K562 (cell line): ENCODE results near the gene VPS4A. TPM values are rescaled to one million over a fixed set of nuclear protein-coding genes. Genes with fewer than 3 reads are reported as not detected.
"Not testable (repeated sequence)": the region's sequence is repeated elsewhere in the genome, so short reads cannot be mapped to it uniquely, and the experiment has no call there.

Source experiments
- ATAC-seq: fragments of 200-7000 bp; cut with Tn5 transposase; 3 replicates; pipeline ENCODE4 v1.9.1; 2020; ENCODE audit warnings: moderate library complexity
- BruUV-seq: library from RNA; stranded (reverse); fragments of 400-500 nt; replicated peaks from 2 replicates; lab custom pipeline; 2021; lab: Mats Ljungman, UMichigan
- CTCF ChIA-PET: fragments of 300-600 bp; formaldehyde crosslinking; extraction: SDS; loops from one replicate; lab custom pipeline; 2021; ENCODE audit warnings: low intra/inter-chr PET ratio; lab: Yijun Ruan, JAX
- POLR2A ChIA-PET: fragments of 300-600, 350-650 bp; sonication (Branson Sonifier 250); formaldehyde crosslinking; extraction: SDS; loops from one replicate; lab custom pipeline; 2021; ENCODE audit warnings: antibody characterized with exemption, inconsistent platforms; lab: Yijun Ruan, JAX
- DNase-seq, 4 experiments: peaks; one replicate each; pipeline versions ENCODE4 v3.0.0 to v3.0.0-alpha.2; 2011 to 2018; ENCODE audit warnings: low spot score in 3 of 4, mixed read lengths in 3 of 4; ENCODE audit errors: extremely low read depth in 1 of 4
- FAIRE-seq: peaks from 2 replicates; lab custom pipeline; 2011; peaks lifted over from hg19 to GRCh38; lab: Jason Lieb, UNC
- H2AFZ ChIP-seq: 2 replicates; pipeline ENCODE4 v1.6.0; 2011; ENCODE audit warnings: low read depth, low read length, control low read depth, inconsistent platforms
- H3K27ac ChIP-seq: fragments of 200-600 bp; 3 replicates; pipeline ENCODE4 v1.8.0; 2011; ENCODE audit warnings: low read depth, mild to moderate bottlenecking, control low read depth, inconsistent platforms, low read length, moderate library complexity, mixed read lengths; ENCODE audit errors: extremely low read depth
- H3K27me3 ChIP-seq, 2 experiments: fragments of 300-600 bp in 1 of 2; 2 replicates in 1 of 2; 3 replicates in 1 of 2; pipeline versions ENCODE4 v1.6.0 to v1.8.0; 2011; ENCODE audit warnings: inconsistent platforms in 2 of 2, low read length in 2 of 2, mild to moderate bottlenecking in 1 of 2, mixed read lengths in 1 of 2, moderate library complexity in 1 of 2; ENCODE audit not compliant: control insufficient read depth in 2 of 2, insufficient read depth in 2 of 2
- H3K36me3 ChIP-seq: fragments of 300-600 bp; 3 replicates; pipeline ENCODE4 v1.8.0; 2011; ENCODE audit warnings: mild to moderate bottlenecking, low read length, inconsistent platforms; ENCODE audit not compliant: control insufficient read depth, insufficient read depth
- H3K4me1 ChIP-seq, 2 experiments: fragments of 200-600 bp in 1 of 2; replicated peaks in 1 of 2; 2 replicates in 1 of 2; 3 replicates in 1 of 2; pipeline versions ENCODE4 v1.5.1 to v1.8.0; 2011; ENCODE audit warnings: inconsistent platforms in 2 of 2, low read length in 2 of 2, mild to moderate bottlenecking in 1 of 2, mixed read lengths in 1 of 2, moderate library complexity in 1 of 2; ENCODE audit not compliant: control insufficient read depth in 2 of 2, insufficient read depth in 2 of 2
- H3K4me2 ChIP-seq: 2 replicates; pipeline ENCODE4 v1.6.1; 2011; ENCODE audit warnings: low read length, control low read depth, inconsistent platforms, mixed read lengths; ENCODE audit not compliant: insufficient read depth
- H3K4me3 ChIP-seq: fragments of 200-600 bp; sonication (generic), shearing (Covaris generic); 2 replicates; pipeline ENCODE4 v1.5.1; 2016; ENCODE audit warnings: control low read depth, inconsistent platforms
- H3K79me2 ChIP-seq: fragments of 200-600 bp; 3 replicates; pipeline ENCODE4 v1.8.0; 2011; ENCODE audit warnings: low read length, inconsistent platforms; ENCODE audit not compliant: control insufficient read depth, insufficient read depth
- H3K9ac ChIP-seq, 2 experiments: 2 replicates each; pipeline versions ENCODE4 v1.6.0 to v1.6.1; 2011; ENCODE audit warnings: low read depth in 2 of 2, low read length in 2 of 2, control low read depth in 1 of 2, inconsistent platforms in 1 of 2, mild to moderate bottlenecking in 1 of 2, mixed read lengths in 1 of 2; ENCODE audit not compliant: insufficient read depth in 1 of 2
- H3K9me1 ChIP-seq: one replicate; pipeline ENCODE4 v1.6.0; 2011; ENCODE audit warnings: inconsistent platforms, mild to moderate bottlenecking, low read length, moderate library complexity; ENCODE audit not compliant: control insufficient read depth, insufficient read depth
- H3K9me3 ChIP-seq: replicated peaks from 2 replicates; pipeline ENCODE4 v1.5.1; 2011; ENCODE audit warnings: low read depth, low read length, inconsistent platforms; ENCODE audit not compliant: control insufficient read depth, insufficient read depth
- H4K20me1 ChIP-seq: replicated peaks from 2 replicates; pipeline ENCODE4 v1.6.1; 2011; ENCODE audit warnings: low read length, inconsistent platforms, mixed read lengths; ENCODE audit not compliant: control insufficient read depth, insufficient read depth
- CBX1 ChIP-seq: sonication (generic); IDR thresholded peaks from 2 replicates; pipeline ENCODE4 v1.6.1; 2016; ENCODE audit warnings: antibody characterized with exemption, low read depth, mild to moderate bottlenecking
- CHCHD3 ChIP-seq: fragments of 250-450 bp; sonication (Bioruptor Pico); IDR thresholded peaks from 2 replicates; pipeline ENCODE4 v2.1.2; 2022; ENCODE audit warnings: mild to moderate bottlenecking
- ERF ChIP-seq: fragments of 450-650 bp; formaldehyde crosslinking; IDR thresholded peaks from 2 replicates; pipeline ENCODE4 v1.4.0; 2020; ENCODE audit warnings: mild to moderate bottlenecking, mixed read lengths
- KLF13 ChIP-seq: fragments of 450-650 bp; IDR thresholded peaks from 2 replicates; pipeline ENCODE4 v1.6.1; 2016; ENCODE audit warnings: missing genetic modification characterization, low read depth, mild to moderate bottlenecking, missing compliant biosample characterization, moderate library complexity, borderline replicate concordance
- MEF2A ChIP-seq: IDR thresholded peaks from 2 replicates; pipeline ENCODE4 v1.6.1; 2011; ENCODE audit warnings: low read depth, mild to moderate bottlenecking, low read length, moderate library complexity; ENCODE audit not compliant: control insufficient read depth
- SRF ChIP-seq, 2 experiments: fragments of 250-450, 450-650 bp in 1 of 2; sonication (Bioruptor Pico) in 1 of 2; sonication (generic) in 1 of 2; formaldehyde crosslinking; IDR thresholded peaks; 2 replicates each; pipeline versions ENCODE4 v1.5.0 to v1.5.1; 2020 to 2022; ENCODE audit warnings: mild to moderate bottlenecking in 1 of 2, missing genetic modification reagents in 1 of 2
- SRSF9 ChIP-seq: fragments of 200-400 bp; formaldehyde crosslinking; IDR thresholded peaks from 2 replicates; pipeline ENCODE4 v1.6.1; 2017; ENCODE audit warnings: low read depth, low read length, borderline replicate concordance
- WGBS: fragments of 100-300 bp; shearing (Covaris generic); methylation state at CpG from one replicate; pipeline ENCODE4 v1.1.6; 2016; ENCODE audit warnings: low coverage, mixed read lengths; ENCODE audit not compliant: insufficient coverage; ENCODE audit errors: missing lambda C conversion rate; 5-methylcytosine and 5-hydroxymethylcytosine counted together
- in situ Hi-C: fragments of 300-500 bp; cut with MboI; formaldehyde crosslinking; loops from 4 replicates; pipeline ENCODE4 v1.15.0; 2018; ENCODE audit warnings: inconsistent platforms, mixed read lengths
- intact Hi-C: fragments of 100-400 bp; cut with micrococcal nuclease; formaldehyde crosslinking; loops from 2 replicates; pipeline ENCODE4 v1.14.2; 2022
- polyA plus RNA-seq, 8 experiments: library from polyadenylated mRNA; depleted of rRNA in 4 of 8; stranded (reverse) in 5 of 8; unstranded in 3 of 8; fragments of >200 nt; fragmentation: Nextera tagmentation in 2 of 8; fragmentation: Illumina TruSeq in 1 of 8; extraction: Ambion mirVana in 2 of 8; extraction: Trizol in 1 of 8; gene quantifications; 2 replicates each; pipeline versions ENCODE4 v1.2.1 to v1.2.3, GENCODE V29; 2011 to 2014; ENCODE audit warnings: inconsistent platforms in 1 of 8, missing spikeins in 1 of 8
- total RNA-seq, 7 experiments: library from RNA; depleted of rRNA in 6 of 7; stranded (reverse); fragments of >200 nt in 6 of 7; fragmentation: Illumina TruSeq in 2 of 7; extraction: Trizol in 2 of 7; gene quantifications; 2 replicates each; pipeline versions ENCODE4 v1.2.1 to v1.2.3, GENCODE V29; 2011 to 2021; ENCODE audit warnings: low replicate concordance in 1 of 7
- TF ChIP-seq, protein P1 (sequence below): fragments of 250-450 bp; sonication (Bioruptor Pico); IDR thresholded peaks from 2 replicates; pipeline ENCODE4 v1.8.0; 2022; ENCODE audit warnings: moderate library complexity, mild to moderate bottlenecking, inconsistent platforms

VPS4A gene
- total and polyA plus RNA-seq, 9 of the 15 experiments (the other 6 are each of a cell fraction or from before 2014, with no cell fraction given): 7.6 to 45.4 (median 29.9) TPM

DNA sequence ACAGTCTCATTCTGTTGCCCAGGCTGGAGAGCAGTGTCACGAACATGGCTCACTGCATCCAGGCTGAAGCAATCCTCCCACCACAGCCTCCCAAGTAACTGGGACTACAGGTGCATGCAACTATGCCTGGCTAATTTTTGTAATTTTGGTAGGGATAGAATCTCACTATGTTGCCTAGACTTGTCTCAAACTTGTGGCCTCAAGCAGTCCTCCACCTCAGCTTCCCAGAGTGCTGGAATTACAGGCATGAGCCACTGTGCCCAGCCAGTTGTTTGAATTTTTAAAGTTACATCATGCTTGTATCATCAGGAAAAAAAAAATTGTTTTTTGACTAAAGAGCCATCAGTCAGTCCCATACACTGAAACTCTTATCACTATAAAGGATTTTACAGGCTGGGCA is 17.1 kb upstream of the VPS4A start (continued):
- TF ChIP-seq SRF (CRISPR knock-in tag; IDR thresholded peaks at IDR 0.05) (no peak), CHCHD3 (no peak), MEF2A (no peak), CBX1 (no peak), ERF (CRISPR knock-in tag) (no peak), SRSF9 (no peak), KLF13 (no peak)
- TF ChIP-seq, protein P1, sequence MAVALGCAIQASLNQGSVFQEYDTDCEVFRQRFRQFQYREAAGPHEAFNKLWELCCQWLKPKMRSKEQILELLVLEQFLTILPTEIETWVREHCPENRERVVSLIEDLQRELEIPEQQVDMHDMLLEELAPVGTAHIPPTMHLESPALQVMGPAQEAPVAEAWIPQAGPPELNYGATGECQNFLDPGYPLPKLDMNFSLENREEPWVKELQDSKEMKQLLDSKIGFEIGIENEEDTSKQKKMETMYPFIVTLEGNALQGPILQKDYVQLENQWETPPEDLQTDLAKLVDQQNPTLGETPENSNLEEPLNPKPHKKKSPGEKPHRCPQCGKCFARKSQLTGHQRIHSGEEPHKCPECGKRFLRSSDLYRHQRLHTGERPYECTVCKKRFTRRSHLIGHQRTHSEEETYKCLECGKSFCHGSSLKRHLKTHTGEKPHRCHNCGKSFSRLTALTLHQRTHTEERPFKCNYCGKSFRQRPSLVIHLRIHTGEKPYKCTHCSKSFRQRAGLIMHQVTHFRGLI (CRISPR knock-in tag): no peak
- TF ChIP-seq, all 486 proteins: peak for 0

DNA sequence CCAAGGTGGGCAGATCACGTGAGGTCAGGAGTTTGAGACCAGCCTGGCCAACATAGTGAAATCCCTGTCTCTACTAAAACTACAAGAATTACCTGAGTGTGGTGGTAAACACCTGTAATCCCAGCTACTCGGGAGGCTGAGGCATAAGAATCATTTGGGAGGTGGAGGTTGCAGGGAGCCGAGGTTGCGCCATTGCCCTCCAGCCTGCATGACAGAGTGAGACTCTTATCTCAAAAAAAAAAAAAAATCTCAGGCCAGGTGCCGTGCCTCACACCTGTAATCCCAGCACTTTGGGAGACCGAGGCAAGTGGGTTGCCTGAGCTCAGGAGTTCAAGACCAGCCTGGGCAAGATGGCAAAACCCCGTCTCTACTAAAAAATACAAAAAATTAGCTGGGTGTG is 14.4 kb upstream of the VPS4A start:
- H3K9me1 ChIP-seq, in situ Hi-C loops, H3K4me1 ChIP-seq, FAIRE-seq, H3K27me3 ChIP-seq, BruUV-seq, CTCF ChIA-PET, intact Hi-C loops, H3K4me2 ChIP-seq, H3K4me3 ChIP-seq, DNase-seq, H3K9ac ChIP-seq, H3K79me2 ChIP-seq, ATAC-seq, H4K20me1 ChIP-seq, H3K9me3 ChIP-seq, H2AFZ ChIP-seq, H3K27ac ChIP-seq, H3K36me3 ChIP-seq: not testable (repeated sequence)
- 91% methylated on average over 7 of the region's 7 CpGs for WGBS
- POLR2A ChIA-PET: interaction anchor here (0.9 kb wide), 1 partner anchor 33 kb away, joined by 3 read pairs; the partner anchor contains the start of gene PDF
